ENCODE results near the gene SPTBN5.

- TF ChIP-seq ZNF8 (CRISPR knock-in tag; IDR thresholded peaks at IDR 0.05): no peak
- TF ChIP-seq CSDC2 (CRISPR knock-in tag; IDR thresholded peaks at IDR 0.05): no peak
- no peak for TF ChIP-seq TOX (CRISPR knock-in tag; IDR thresholded peaks at IDR 0.05; ENCODE audit: borderline replicate concordance)
- no peak for TF ChIP-seq ISL1 (CRISPR knock-in tag; IDR thresholded peaks at IDR 0.05)
- TF ChIP-seq ZFP30 (CRISPR knock-in tag; IDR thresholded peaks at IDR 0.05): no peak
- no peak for TF ChIP-seq SNAI2 (CRISPR knock-in tag; IDR thresholded peaks at IDR 0.05)
Measured at GRCh38 chr15:41942886-41943285, 49.0 kb upstream of the SPTBN5 start.
